HEK293T (cell line): ENCODE results near the gene ZKSCAN8.

Experiments
- ARNT ChIP-seq: fragments of 450-650 bp; IDR thresholded peaks from 2 replicates; pipeline ENCODE4 v1.6.1; 2017; ENCODE audit warnings: mild to moderate bottlenecking
- BHLHE40 ChIP-seq: fragments of 450-650 bp; IDR thresholded peaks from 2 replicates; pipeline ENCODE4 v1.6.1; 2016; ENCODE audit warnings: mild to moderate bottlenecking, moderate library complexity, borderline replicate concordance
- ELF4 ChIP-seq: fragments of 450-650 bp; IDR thresholded peaks from 2 replicates; pipeline ENCODE4 v1.6.1; 2017; ENCODE audit warnings: antibody characterized with exemption
- FOXK2 ChIP-seq: fragments of 450-650 bp; IDR thresholded peaks from 2 replicates; pipeline ENCODE4 v1.6.1; 2016; ENCODE audit warnings: mild to moderate bottlenecking
- FOXM1 ChIP-seq: fragments of 450-650 bp; IDR thresholded peaks from 2 replicates; pipeline ENCODE4 v1.6.1; 2017; ENCODE audit warnings: mild to moderate bottlenecking, borderline replicate concordance
- HDGF ChIP-seq: fragments of 450-650 bp; IDR thresholded peaks from 2 replicates; pipeline ENCODE4 v1.6.1; 2017; ENCODE audit warnings: antibody characterized with exemption, borderline replicate concordance
- LEF1 ChIP-seq: fragments of 450-650 bp; IDR thresholded peaks from 2 replicates; pipeline ENCODE4 v1.6.1; 2017; ENCODE audit warnings: mild to moderate bottlenecking, borderline replicate concordance
- PKNOX1 ChIP-seq: fragments of 450-650 bp; IDR thresholded peaks from 2 replicates; pipeline ENCODE4 v1.6.1; 2016
- SP1 ChIP-seq: fragments of 450-650 bp; IDR thresholded peaks from 2 replicates; pipeline ENCODE4 v1.6.1; 2017
- TARDBP ChIP-seq: fragments of 450-650 bp; IDR thresholded peaks from 2 replicates; pipeline ENCODE4 v1.6.1; 2016

- TF ChIP-seq FOXM1 (no peak), PKNOX1 (no peak), FOXK2 (no peak), HDGF (no peak), SP1 (no peak), TARDBP (no peak), LEF1 (no peak), ARNT (no peak), ELF4 (no peak), BHLHE40 (no peak)
These were observed 24.2 kb upstream of the ZKSCAN8 start for GRCh38 chr6:28117386-28118050.
